OCI-LY3 (cell line): ENCODE measurements around the gene ITGAX.

Experiments used
- H2AFZ ChIP-seq: fragments of 200-600, 300-600 bp; shearing (Covaris generic); 2 replicates; pipeline ENCODE4 v1.6.0; 2014; ENCODE audit warnings: antibody characterized with exemption, low read depth, low read length
- H3K27ac ChIP-seq: fragments of 200-600, 300-600 bp; sonication (generic); 2 replicates; pipeline ENCODE4 v1.5.1; 2014; ENCODE audit warnings: mild to moderate bottlenecking, low read length, moderate library complexity, mixed read lengths
- H3K27me3 ChIP-seq: fragments of 200-600, 300-600 bp; sonication (generic); 2 replicates; pipeline ENCODE4 v1.6.1; 2014; ENCODE audit warnings: low read depth, low read length, mixed read lengths
- H3K36me3 ChIP-seq: fragments of 200-600, 300-600 bp; sonication (generic); replicated peaks from 2 replicates; pipeline ENCODE3; 2014; ENCODE audit warnings: low read depth, low read length, mixed read lengths
- H3K4me1 ChIP-seq: fragments of 300-600, 200-600 bp; sonication (generic); 2 replicates; pipeline ENCODE4 v1.6.1; 2014; ENCODE audit warnings: low read length, mixed read lengths
- H3K4me2 ChIP-seq: fragments of 200-600, 300-600 bp; sonication (generic); 2 replicates; pipeline ENCODE4 v1.6.1; 2014; ENCODE audit warnings: low read length, mixed read lengths
- H3K4me3 ChIP-seq: fragments of 300-600, 200-600 bp; sonication (generic); 2 replicates; pipeline ENCODE4 v1.5.1; 2014; ENCODE audit warnings: antibody characterized with exemption, mild to moderate bottlenecking, low read length, moderate library complexity
- H3K79me2 ChIP-seq: fragments of 300-600, 200-600 bp; shearing (Covaris generic); 2 replicates; pipeline ENCODE4 v1.6.1; 2014; ENCODE audit warnings: mild to moderate bottlenecking, low read length, mixed read lengths
- H3K9ac ChIP-seq: fragments of 300-600, 200-600 bp; shearing (Covaris generic); 2 replicates; pipeline ENCODE4 v1.6.0; 2014; ENCODE audit warnings: mild to moderate bottlenecking, low read length, moderate library complexity
- H3K9me3 ChIP-seq: fragments of 200-600, 300-600 bp; shearing (Covaris generic); 2 replicates; pipeline ENCODE4 v1.6.1; 2014; ENCODE audit warnings: low read length, mixed read lengths; ENCODE audit not compliant: insufficient read depth
- H4K20me1 ChIP-seq: fragments of 200-600, 300-600 bp; sonication (generic); 2 replicates; pipeline ENCODE4 v1.6.1; 2016; ENCODE audit warnings: low read length, mixed read lengths; ENCODE audit not compliant: insufficient read depth
- CTCF ChIP-seq: fragments of 200-600, 300-600 bp; sonication (generic); IDR thresholded peaks from 2 replicates; pipeline ENCODE4 v1.5.1; 2014; ENCODE audit warnings: antibody characterized with exemption, low read length, low read depth
- EZH2phosphoT487 ChIP-seq: fragments of 200-600 bp; shearing (Covaris generic); IDR thresholded peaks from 2 replicates; pipeline ENCODE4 v1.6.1; 2018; ENCODE audit warnings: antibody characterized with exemption, mixed run types, low read depth

Gene ITGAX

GRCh38 chr16:31344712-31345111 lies 10.3 kb upstream of the ITGAX start:
- Histone ChIP-seq H2AFZ (peak overlapping the region; percentile 66; the same call in 1 of the 2 replicates), H3K4me2 (peak overlapping the region; percentile 76), H3K27me3 (no peaks in the 10 kb centered on the region), H3K79me2 (no peaks in the 10 kb centered on the region), H4K20me1 (no peaks in the 10 kb centered on the region), H3K36me3 (no peaks in the 10 kb centered on the region), H3K9me3 (no peaks in the 10 kb centered on the region), H3K27ac (no peak overlapping the region), H3K4me1 (peaks cover 39% of the 10 kb centered on the region), H3K4me3 (peak overlapping the region; percentile 53), H3K9ac (peak overlapping the region; percentile 34; the same call in 1 of the 2 replicates)
- no peak for TF ChIP-seq CTCF
- TF ChIP-seq EZH2phosphoT487 = no peak

- H3K36me3 ChIP-seq = no peaks in the 10 kb centered on the region
- H2AFZ ChIP-seq = no peak overlapping the region
- H4K20me1 ChIP-seq = no peaks in the 10 kb centered on the region
- H3K4me2 ChIP-seq = peak overlapping the region; percentile 11; the same call in 1 of the 2 replicates
- H3K4me3 ChIP-seq = no peak overlapping the region
- H3K27me3 ChIP-seq = no peaks in the 10 kb centered on the region
- TF ChIP-seq CTCF (no peak), EZH2phosphoT487 (no peak)
- H3K27ac ChIP-seq = peak overlapping the region; percentile 64
- H3K9ac ChIP-seq = no peak overlapping the region
- H3K79me2 ChIP-seq = no peaks in the 10 kb centered on the region
- no peaks in the 10 kb centered on the region for H3K9me3 ChIP-seq
- H3K4me1 ChIP-seq = peaks cover 66% of the 10 kb centered on the region
Observed at GRCh38 chr16:31347445-31347844, 7.5 kb upstream of the ITGAX start.

DNA sequence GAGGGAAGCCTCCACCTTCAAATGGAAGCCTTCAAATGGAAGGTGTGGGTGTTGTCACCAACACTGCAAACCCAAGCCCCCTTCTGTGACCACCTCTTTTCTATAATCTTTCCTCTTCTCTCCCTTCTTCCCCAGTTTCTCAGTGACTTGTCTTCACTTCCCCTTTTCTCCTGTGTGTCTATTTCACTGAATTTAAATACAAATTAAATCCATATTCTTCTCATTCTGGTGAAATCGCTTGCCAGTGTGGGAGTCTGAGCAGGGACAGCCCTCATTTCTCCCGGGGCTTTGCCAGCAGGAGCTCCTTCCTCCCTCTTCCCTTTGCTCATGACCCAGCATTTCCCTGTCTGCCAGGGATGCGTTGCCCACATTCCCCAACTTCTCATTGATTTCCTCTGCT lies 6.4 kb upstream of the ITGAX start:
- no peaks in the 10 kb centered on the region for H3K36me3 ChIP-seq
- H3K9me3 ChIP-seq = no peaks in the 10 kb centered on the region
- no peaks in the 10 kb centered on the region for H3K79me2 ChIP-seq
- peak overlapping the region; percentile 49 for H3K4me2 ChIP-seq
- no peak for TF ChIP-seq CTCF
- peak overlapping the region; percentile 64 for H3K27ac ChIP-seq
- no peaks in the 10 kb centered on the region for H3K27me3 ChIP-seq
- H3K4me1 ChIP-seq = peaks cover 76% of the 10 kb centered on the region
- no peak overlapping the region for H2AFZ ChIP-seq
- no peak overlapping the region for H3K9ac ChIP-seq
- H4K20me1 ChIP-seq = no peaks in the 10 kb centered on the region
- no peak overlapping the region for H3K4me3 ChIP-seq

GRCh38 chr16:31350275-31351005 lies 4.5 kb upstream of the ITGAX start:
- Histone ChIP-seq H2AFZ (no peak overlapping the region), H3K27me3 (no peaks in the 10 kb centered on the region), H3K4me3 (no peak overlapping the region), H3K36me3 (no peaks in the 10 kb centered on the region), H3K4me2 (no peak overlapping the region), H3K4me1 (peaks cover 80% of the 10 kb centered on the region), H3K79me2 (peaks cover 5% of the 10 kb centered on the region), H3K27ac (peak overlapping the region; percentile 31; the same call in 1 of the 2 replicates), H4K20me1 (no peaks in the 10 kb centered on the region), H3K9ac (no peak overlapping the region), H3K9me3 (no peaks in the 10 kb centered on the region)
- TF ChIP-seq EZH2phosphoT487 (no peak), CTCF (no peak)
